GM12878 (cell line): Measurements from ENCODE around the gene OPA1. TPM values are rescaled to one million over a fixed set of nuclear protein-coding genes. Genes with fewer than 3 reads are reported as not detected.

Experiments used
- ATAC-seq: fragments of 200-7000 bp; cut with Tn5 transposase; 3 replicates; pipeline ENCODE4 v1.9.1; 2020; ENCODE audit warnings: mild to moderate bottlenecking, moderate library complexity
- BruUV-seq: library from RNA; stranded (reverse); fragments of 400-500 nt; replicated peaks from 2 replicates; lab custom pipeline; 2021; lab: Mats Ljungman, UMichigan
- CTCF ChIA-PET: fragments of 300-600 bp; sonication (Branson Sonifier 250); formaldehyde crosslinking; extraction: SDS; loops from one replicate; lab custom pipeline; 2021; ENCODE audit warnings: inconsistent platforms; lab: Yijun Ruan, JAX
- POLR2A ChIA-PET: fragments of 350-600 bp; formaldehyde crosslinking; extraction: SDS; loops from one replicate; lab custom pipeline; 2021; ENCODE audit warnings: inconsistent platforms; lab: Charles Lee
- RAD21 ChIA-PET: fragments of 300-600 bp; sonication (Branson Sonifier 250); formaldehyde crosslinking; loops from one replicate; lab custom pipeline; 2023; ENCODE audit warnings: antibody characterized with exemption; ENCODE audit not compliant: unreplicated experiment; lab: Charles Lee
- SMC1A ChIA-PET: fragments of 300-600 bp; sonication (Branson Sonifier 250); formaldehyde crosslinking; loops from one replicate; lab custom pipeline; 2023; ENCODE audit not compliant: unreplicated experiment, uncharacterized antibody; lab: Charles Lee
- DNase-seq: peaks from one replicate; pipeline ENCODE4 v3.0.0-alpha.2; 2011; ENCODE audit warnings: low read depth, low spot score
- FAIRE-seq: peaks from 3 replicates; lab custom pipeline; 2011; peaks lifted over from hg19 to GRCh38; lab: Jason Lieb, UNC
- H2AFZ ChIP-seq: 2 replicates; pipeline ENCODE4 v1.6.0; 2011; ENCODE audit warnings: low read depth, low read length, control low read depth; ENCODE audit not compliant: control insufficient read depth
- H3K27ac ChIP-seq: 2 replicates; pipeline ENCODE4 v1.5.1; 2011; ENCODE audit warnings: control low read depth; ENCODE audit not compliant: control insufficient read depth, insufficient read depth
- H3K27me3 ChIP-seq, 2 experiments: replicated peaks in 1 of 2; 2 replicates each; pipeline versions ENCODE4 v1.6.0 to v1.6.1; 2011; ENCODE audit warnings: low read length in 1 of 2; ENCODE audit not compliant: control insufficient read depth in 2 of 2, insufficient read depth in 2 of 2
- H3K36me3 ChIP-seq, 2 experiments: 2 replicates each; pipeline ENCODE4 v1.5.1; 2011; ENCODE audit warnings: low read length in 1 of 2; ENCODE audit not compliant: control insufficient read depth in 2 of 2, insufficient read depth in 2 of 2
- H3K4me1 ChIP-seq: 2 replicates; pipeline ENCODE4 v1.6.1; 2011; ENCODE audit warnings: mild to moderate bottlenecking, low read length, moderate library complexity, mixed read lengths; ENCODE audit not compliant: control insufficient read depth, insufficient read depth
- H3K4me2 ChIP-seq: 2 replicates; pipeline ENCODE4 v1.6.0; 2011; ENCODE audit warnings: control low read depth; ENCODE audit not compliant: control insufficient read depth, insufficient read depth
- H3K4me3 ChIP-seq: fragments of 200-600 bp; sonication (generic); 2 replicates; pipeline ENCODE4 v1.5.1; 2016
- H3K79me2 ChIP-seq: 2 replicates; pipeline ENCODE4 v1.6.0; 2011; ENCODE audit warnings: low read length; ENCODE audit not compliant: control insufficient read depth, insufficient read depth
- H3K9ac ChIP-seq: 2 replicates; pipeline ENCODE4 v1.8.0; 2011; ENCODE audit warnings: low read length, control low read depth, mixed read lengths; ENCODE audit not compliant: control insufficient read depth, insufficient read depth
- H3K9me3 ChIP-seq: replicated peaks from 3 replicates; pipeline ENCODE4 v1.5.1; 2011; ENCODE audit warnings: mild to moderate bottlenecking, low read length; ENCODE audit not compliant: control insufficient read depth, insufficient read depth
- H4K20me1 ChIP-seq: 2 replicates; pipeline ENCODE4 v1.6.0; 2011; ENCODE audit not compliant: control insufficient read depth, insufficient read depth
- ATF7 ChIP-seq: fragments of 450-650 bp; IDR thresholded peaks from 2 replicates; pipeline ENCODE4 v1.6.1; 2016; ENCODE audit warnings: low read depth, mild to moderate bottlenecking
- E4F1 ChIP-seq: fragments of 450-650 bp; IDR thresholded peaks from 2 replicates; pipeline ENCODE4 v1.6.1; 2018; ENCODE audit warnings: borderline replicate concordance, mild to moderate bottlenecking; ENCODE audit not compliant: partially characterized antibody
- HDGF ChIP-seq: fragments of 450-650 bp; IDR thresholded peaks from 2 replicates; pipeline ENCODE4 v1.6.1; 2016; ENCODE audit warnings: antibody characterized with exemption
- RFX5 ChIP-seq: IDR thresholded peaks from 2 replicates; pipeline ENCODE4 v1.6.1; 2011; ENCODE audit warnings: low read depth, low read length, improper control_type of control experiment
- SIN3A ChIP-seq: IDR thresholded peaks from 2 replicates; pipeline ENCODE4 v1.6.1; 2012; ENCODE audit warnings: low read depth, low read length, improper control_type of control experiment
- WRNIP1 ChIP-seq: IDR thresholded peaks from 2 replicates; pipeline ENCODE4 v1.6.1; 2011; ENCODE audit warnings: low read depth, low read length, improper control_type of control experiment, borderline replicate concordance
- ZBED1 ChIP-seq: IDR thresholded peaks from 2 replicates; pipeline ENCODE4 v1.6.1; 2016; ENCODE audit warnings: borderline replicate concordance
- ZSCAN29 ChIP-seq: fragments of 450-650 bp; IDR thresholded peaks from 2 replicates; pipeline ENCODE4 v1.6.1; 2017; ENCODE audit warnings: mild to moderate bottlenecking, moderate library complexity
- ZZZ3 ChIP-seq: IDR thresholded peaks from 2 replicates; pipeline ENCODE4 v1.6.1; 2011; ENCODE audit warnings: low read depth; ENCODE audit not compliant: control insufficient read depth, insufficient read length
- WGBS: methylation state at CpG from one replicate; pipeline ENCODE4 v1.1.6; 2016; ENCODE audit warnings: low lambda C conversion rate; ENCODE audit not compliant: insufficient replicate concordance, insufficient coverage; ENCODE audit errors: missing lambda C conversion rate; 5-methylcytosine and 5-hydroxymethylcytosine counted together
- in situ Hi-C: fragments of 300-500 bp; cut with MboI; formaldehyde crosslinking; loops from 9 replicates; pipeline ENCODE4 v1.14.3; 2018; ENCODE audit warnings: mixed read lengths
- intact Hi-C: fragments of 100-400 bp; cut with micrococcal nuclease; formaldehyde crosslinking; loops from one replicate; pipeline ENCODE4 v1.14.2; 2022; ENCODE audit not compliant: unreplicated experiment
- polyA plus RNA-seq, 11 experiments: library from polyadenylated mRNA; depleted of rRNA in 4 of 11; unstranded in 6 of 11; stranded (reverse) in 5 of 11; fragments of >200 nt; fragmentation: Nextera tagmentation in 4 of 11; fragmentation: Illumina TruSeq in 1 of 11; extraction: Ambion mirVana in 4 of 11; extraction: Trizol in 1 of 11; gene quantifications; 1 replicate in 1 of 11; 2 replicates in 10 of 11; pipeline versions ENCODE4 v1.2.1 to v1.2.3, GENCODE V29; 2011 to 2016; ENCODE audit warnings: inconsistent platforms in 2 of 11, missing spikeins in 2 of 11, low read depth in 1 of 11
- total RNA-seq, 4 experiments: library from RNA; depleted of rRNA in 3 of 4; stranded (reverse); fragments of >200 nt in 3 of 4; fragmentation: Illumina TruSeq in 1 of 4; extraction: Trizol in 1 of 4; gene quantifications; 2 replicates each; pipeline versions ENCODE4 v1.2.1 to v1.2.3, GENCODE V29; 2013 to 2021

OPA1 gene
- total and polyA plus RNA-seq, 10 of the 15 experiments (the other 5 are each of a cell fraction or from before 2014, with no cell fraction given): 14.7 to 108 (median 59.3) TPM

- peak overlapping the region; percentile 98 for H3K9ac ChIP-seq
- H4K20me1 ChIP-seq: no peaks in the 10 kb centered on the region
- POLR2A ChIA-PET: no interaction called here
- no TSS peak for BruUV-seq
- in situ Hi-C loops (no loop called here), intact Hi-C loops (no loop called here)
- 2% methylated on average over 11 of the region's 11 CpGs for WGBS
- no peaks in the 10 kb centered on the region for H3K9me3 ChIP-seq
- CTCF ChIA-PET: no interaction called here
- DNase-seq: no peak
- peak overlapping the region; percentile 99 for H2AFZ ChIP-seq
- H3K27me3 ChIP-seq: no peaks in the 10 kb centered on the region
- RAD21 ChIA-PET: no interaction called here
- H3K36me3 ChIP-seq: no peaks in the 10 kb centered on the region
- H3K4me1 ChIP-seq: no peaks in the 10 kb centered on the region
- peak; percentile 60 for ATAC-seq
- SMC1A ChIA-PET: interaction anchor here (0.9 kb wide), 1 partner anchor 9 kb away, joined by 3 read pairs; no protein-coding TSS in a partner anchor
- FAIRE-seq: no peak
- H3K4me2 ChIP-seq: peak overlapping the region; percentile 81
- H3K4me3 ChIP-seq: peak overlapping the region; percentile 86
- H3K27ac ChIP-seq: peak overlapping the region; percentile 91
- H3K79me2 ChIP-seq: peaks cover 58% of the 10 kb centered on the region
- TF ChIP-seq HDGF (peak; percentile 72; the same call in 1 of the 2 replicates), ZSCAN29 (no peak), WRNIP1 (peak; percentile 22; the same call in 1 of the 2 replicates), ZZZ3 (no peak), SIN3A (no peak), E4F1 (no peak), ZBED1 (no peak), ATF7 (0 out of 2 replicates have a peak, but pooled peaks have one; percentile 24), RFX5 (no peak)
Observed at GRCh38 chr3:193593668-193594030, 641 bp downstream of the OPA1 start.
